HEK293 (cell line): ENCODE results near the gene SMIM38.

Experiments
- CTCF ChIA-PET: fragments of 350-600 bp; formaldehyde crosslinking; extraction: SDS; loops from one replicate; lab custom pipeline; 2021; ENCODE audit warnings: antibody characterized with exemption; lab: Yijun Ruan, JAX
- POLR2A ChIA-PET: fragments of 300-600 bp; formaldehyde crosslinking; extraction: SDS; loops from one replicate; lab custom pipeline; 2020; ENCODE audit warnings: antibody characterized with exemption, inconsistent platforms; lab: Yijun Ruan, JAX
- H3K27ac ChIP-seq: fragments of 200-500 bp; sonication (Bioruptor generic); 2 replicates; pipeline ENCODE4 v1.5.1; 2014; ENCODE audit warnings: low read depth, low read length, control low read depth, inconsistent platforms; ENCODE audit errors: extremely low read depth
- H3K36me3 ChIP-seq, 2 experiments: fragments of 200-500 bp in 1 of 2; sonication (Bioruptor generic) in 1 of 2; 1 replicate in 1 of 2; 2 replicates in 1 of 2; pipeline ENCODE4 v1.5.1; 2014 to 2017; ENCODE audit warnings: inconsistent platforms in 2 of 2, low read length in 2 of 2; ENCODE audit not compliant: control insufficient read depth in 2 of 2, insufficient read depth in 1 of 2
- H3K4me1 ChIP-seq: fragments of 200-500 bp; sonication (Bioruptor generic); 2 replicates; pipeline ENCODE4 v1.5.1; 2014; ENCODE audit warnings: mild to moderate bottlenecking, low read length, inconsistent platforms; ENCODE audit not compliant: control insufficient read depth, insufficient read depth
- H3K4me3 ChIP-seq: 2 replicates; pipeline ENCODE4 v1.5.1; 2011; ENCODE audit warnings: low read depth, mild to moderate bottlenecking, control low read depth, low read length, moderate library complexity
- H3K9me3 ChIP-seq: fragments of 200-500 bp; sonication (Bioruptor generic); 2 replicates; pipeline ENCODE4 v1.5.1; 2014; ENCODE audit warnings: low read depth, low read length, inconsistent platforms; ENCODE audit not compliant: control insufficient read depth, insufficient read depth
- FEZF1 ChIP-seq: fragments of 450-650 bp; formaldehyde crosslinking; IDR thresholded peaks from 2 replicates; pipeline ENCODE4 v1.5.1; 2016; ENCODE audit warnings: missing biosample characterization, missing genetic modification characterization
- GLIS2 ChIP-seq: fragments of 450-650 bp; formaldehyde crosslinking; IDR thresholded peaks from 2 replicates; pipeline ENCODE4 v1.5.1; 2016; ENCODE audit warnings: missing biosample characterization, missing genetic modification characterization
- HOXC10 ChIP-seq: sonication (generic); formaldehyde crosslinking; IDR thresholded peaks from 2 replicates; pipeline ENCODE4 v1.8.1; 2023; ENCODE audit warnings: mild to moderate bottlenecking, missing genetic modification reagents
- MYNN ChIP-seq: fragments of 450-650 bp; formaldehyde crosslinking; IDR thresholded peaks from 2 replicates; pipeline ENCODE4 v1.5.1; 2016; ENCODE audit warnings: missing biosample characterization, missing genetic modification characterization, borderline replicate concordance
- ZFHX2 ChIP-seq: fragments of 450-650 bp; formaldehyde crosslinking; conservative IDR thresholded peaks from 2 replicates; pipeline ENCODE4 v1.5.1; 2016; ENCODE audit warnings: missing biosample characterization, missing genetic modification characterization
- ZNF10 ChIP-seq: fragments of 450-650 bp; formaldehyde crosslinking; IDR thresholded peaks from 2 replicates; pipeline ENCODE4 v1.5.1; 2017; ENCODE audit warnings: missing biosample characterization, missing genetic modification characterization
- ZNF121 ChIP-seq: fragments of 450-650 bp; formaldehyde crosslinking; IDR thresholded peaks from 2 replicates; pipeline ENCODE4 v1.5.1; 2016; ENCODE audit warnings: missing biosample characterization, missing genetic modification characterization
- ZNF140 ChIP-seq: fragments of 450-650 bp; formaldehyde crosslinking; IDR thresholded peaks from 2 replicates; pipeline ENCODE4 v1.5.1; 2016; ENCODE audit warnings: missing biosample characterization, missing genetic modification characterization
- ZNF146 ChIP-seq: fragments of 450-650 bp; formaldehyde crosslinking; IDR thresholded peaks from 2 replicates; pipeline ENCODE4 v1.5.1; 2016; ENCODE audit warnings: missing biosample characterization, missing genetic modification characterization
- ZNF2 ChIP-seq: fragments of 450-650 bp; formaldehyde crosslinking; IDR thresholded peaks from 2 replicates; pipeline ENCODE4 v1.5.1; 2016; ENCODE audit warnings: missing biosample characterization, missing genetic modification characterization
- ZNF211 ChIP-seq: fragments of 450-650 bp; formaldehyde crosslinking; IDR thresholded peaks from 2 replicates; pipeline ENCODE4 v1.5.1; 2016; ENCODE audit warnings: low read depth, missing biosample characterization, missing genetic modification characterization
- ZNF311 ChIP-seq: fragments of 450-650 bp; formaldehyde crosslinking; IDR thresholded peaks from 2 replicates; pipeline ENCODE4 v1.5.1; 2017; ENCODE audit warnings: missing biosample characterization, missing genetic modification characterization, borderline replicate concordance
- ZNF354C ChIP-seq: fragments of 450-650 bp; formaldehyde crosslinking; IDR thresholded peaks from 2 replicates; pipeline ENCODE4 v1.5.1; 2016; ENCODE audit warnings: missing biosample characterization, missing genetic modification characterization, low read depth, borderline replicate concordance
- ZNF561 ChIP-seq: fragments of 450-650 bp; IDR thresholded peaks from 2 replicates; pipeline ENCODE4 v1.5.1; 2018; ENCODE audit warnings: missing biosample characterization, missing genetic modification characterization, borderline replicate concordance
- ZNF677 ChIP-seq: fragments of 450-650 bp; IDR thresholded peaks from 2 replicates; pipeline ENCODE4 v1.5.0; 2018; ENCODE audit warnings: missing biosample characterization, mild to moderate bottlenecking, missing genetic modification characterization, moderate library complexity
- ZNF837 ChIP-seq: fragments of 450-650 bp; formaldehyde crosslinking; IDR thresholded peaks from 2 replicates; pipeline ENCODE4 v1.5.1; 2016; ENCODE audit warnings: missing biosample characterization, missing genetic modification characterization
- TF ChIP-seq, protein P1 (sequence below): fragments of 450-650 bp; formaldehyde crosslinking; IDR thresholded peaks from 2 replicates; pipeline ENCODE4; 2016; ENCODE audit warnings: missing biosample characterization, missing genetic modification characterization
- TF ChIP-seq, protein P2 (sequence below): fragments of 450-650 bp; formaldehyde crosslinking; IDR thresholded peaks from 2 replicates; pipeline ENCODE4 v1.5.1; 2016; ENCODE audit warnings: missing biosample characterization, missing genetic modification characterization
- TF ChIP-seq, protein P3 (sequence below): fragments of 450-650 bp; formaldehyde crosslinking; IDR thresholded peaks from 2 replicates; pipeline ENCODE4 v1.5.1; 2016; ENCODE audit warnings: missing biosample characterization, missing genetic modification characterization
- TF ChIP-seq, protein P4 (sequence below): fragments of 450-650 bp; formaldehyde crosslinking; IDR thresholded peaks from 2 replicates; pipeline ENCODE4 v1.5.1; 2016; ENCODE audit warnings: missing biosample characterization, missing genetic modification characterization
- TF ChIP-seq, protein P5 (sequence below): fragments of 450-650 bp; formaldehyde crosslinking; IDR thresholded peaks from 2 replicates; pipeline ENCODE4 v1.5.1; 2016; ENCODE audit warnings: missing biosample characterization, missing genetic modification characterization
- TF ChIP-seq, protein P6 (sequence below): fragments of 450-650 bp; formaldehyde crosslinking; IDR thresholded peaks from 2 replicates; pipeline ENCODE4 v1.5.1; 2016; ENCODE audit warnings: missing biosample characterization, missing genetic modification characterization
- TF ChIP-seq, protein P7 (sequence below): fragments of 450-650 bp; IDR thresholded peaks from 2 replicates; pipeline ENCODE4 v1.5.1; 2018; ENCODE audit warnings: missing biosample characterization, mild to moderate bottlenecking, missing genetic modification characterization

Gene SMIM38

DNA sequence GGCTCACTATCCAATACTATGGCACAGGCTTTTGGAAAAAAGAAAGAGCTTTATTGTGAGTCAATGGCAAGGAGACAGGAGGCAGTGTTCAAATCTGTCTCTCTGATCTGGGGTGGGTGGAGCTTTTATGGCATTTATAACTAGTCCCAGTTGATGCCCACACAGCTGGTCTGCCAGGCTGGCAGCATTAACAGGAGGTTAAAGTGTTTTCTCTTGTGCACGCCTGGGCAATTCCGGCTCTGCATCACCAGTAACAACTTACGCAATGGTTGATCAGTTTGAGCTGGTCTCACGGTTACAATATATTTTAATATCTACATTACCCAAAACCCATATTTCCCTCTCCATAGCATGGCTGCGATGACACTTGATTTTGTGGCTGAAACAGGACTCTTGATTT, 15.1 kb upstream of the SMIM38 start:
- TF ChIP-seq ZNF211 (tag by site-specific recombination) = no peak
- TF ChIP-seq ZNF10 (tag by site-specific recombination) = no peak
- TF ChIP-seq, protein P1, sequence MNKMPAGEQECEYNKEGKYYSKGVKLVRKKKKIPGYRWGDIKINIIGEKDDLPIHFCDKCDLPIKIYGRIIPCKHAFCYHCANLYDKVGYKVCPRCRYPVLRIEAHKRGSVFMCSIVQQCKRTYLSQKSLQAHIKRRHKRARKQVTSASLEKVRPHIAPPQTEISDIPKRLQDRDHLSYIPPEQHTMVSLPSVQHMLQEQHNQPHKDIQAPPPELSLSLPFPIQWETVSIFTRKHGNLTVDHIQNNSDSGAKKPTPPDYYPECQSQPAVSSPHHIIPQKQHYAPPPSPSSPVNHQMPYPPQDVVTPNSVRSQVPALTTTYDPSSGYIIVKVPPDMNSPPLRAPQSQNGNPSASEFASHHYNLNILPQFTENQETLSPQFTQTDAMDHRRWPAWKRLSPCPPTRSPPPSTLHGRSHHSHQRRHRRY = no peak
- TF ChIP-seq ZNF121 = no peak
- TF ChIP-seq ZFHX2 (tag by site-specific recombination) = no peak
- TF ChIP-seq, protein P2, sequence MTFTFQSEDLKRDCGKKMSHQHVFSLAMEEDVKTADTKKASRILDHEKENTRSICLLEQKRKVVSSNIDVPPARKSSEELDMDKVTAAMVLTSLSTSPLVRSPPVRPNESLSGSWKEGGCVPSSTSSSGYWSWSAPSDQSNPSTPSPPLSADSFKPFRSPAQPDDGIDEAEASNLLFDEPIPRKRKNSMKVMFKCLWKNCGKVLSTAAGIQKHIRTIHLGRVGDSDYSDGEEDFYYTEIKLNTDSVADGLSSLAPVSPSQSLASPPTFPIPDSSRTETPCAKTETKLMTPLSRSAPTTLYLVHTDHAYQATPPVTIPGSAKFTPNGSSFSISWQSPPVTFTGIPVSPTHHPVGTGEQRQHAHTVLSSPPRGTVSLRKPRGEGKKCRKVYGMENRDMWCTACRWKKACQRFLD (tag by site-specific recombination) = no peak
- TF ChIP-seq ZNF146 = no peak
- TF ChIP-seq, protein P3, sequence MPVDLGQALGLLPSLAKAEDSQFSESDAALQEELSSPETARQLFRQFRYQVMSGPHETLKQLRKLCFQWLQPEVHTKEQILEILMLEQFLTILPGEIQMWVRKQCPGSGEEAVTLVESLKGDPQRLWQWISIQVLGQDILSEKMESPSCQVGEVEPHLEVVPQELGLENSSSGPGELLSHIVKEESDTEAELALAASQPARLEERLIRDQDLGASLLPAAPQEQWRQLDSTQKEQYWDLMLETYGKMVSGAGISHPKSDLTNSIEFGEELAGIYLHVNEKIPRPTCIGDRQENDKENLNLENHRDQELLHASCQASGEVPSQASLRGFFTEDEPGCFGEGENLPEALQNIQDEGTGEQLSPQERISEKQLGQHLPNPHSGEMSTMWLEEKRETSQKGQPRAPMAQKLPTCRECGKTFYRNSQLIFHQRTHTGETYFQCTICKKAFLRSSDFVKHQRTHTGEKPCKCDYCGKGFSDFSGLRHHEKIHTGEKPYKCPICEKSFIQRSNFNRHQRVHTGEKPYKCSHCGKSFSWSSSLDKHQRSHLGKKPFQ (tag by site-specific recombination) = no peak
- TF ChIP-seq ZNF837 = no peak
- no peak overlapping the region for H3K27ac ChIP-seq
- no peak overlapping the region for H3K4me3 ChIP-seq
- POLR2A ChIA-PET = no interaction called here
- no peaks in the 10 kb centered on the region for H3K9me3 ChIP-seq
- CTCF ChIA-PET = interaction anchor here (0.5 to 1.4 kb wide), 5 partner anchors 9 to 268 kb away, joined by 3 to 8 read pairs (median 4); no protein-coding TSS in a partner anchor
- no peaks in the 10 kb centered on the region for H3K4me1 ChIP-seq
- no peaks in the 10 kb centered on the region for H3K36me3 ChIP-seq

DNA sequence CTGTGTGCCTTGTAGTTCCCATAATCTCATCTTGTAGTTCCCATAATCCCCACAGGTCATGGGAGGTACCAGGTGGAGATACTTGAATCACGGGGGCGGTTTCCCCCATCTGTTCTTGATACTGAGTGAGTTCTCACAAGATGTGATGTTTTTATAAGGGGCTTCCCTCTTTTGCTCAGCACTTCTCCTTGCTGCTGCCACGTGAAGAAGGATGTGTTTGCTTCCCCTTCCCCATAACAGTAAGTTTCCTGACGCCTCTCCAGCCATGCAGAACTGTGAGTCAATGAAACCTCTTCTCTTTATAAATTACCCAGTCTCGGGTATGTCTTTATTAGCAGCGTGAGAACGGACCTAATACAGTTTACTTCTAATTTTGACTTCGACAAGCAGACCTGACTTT, 14.0 kb upstream of the SMIM38 start:
- H3K27ac ChIP-seq = no peak overlapping the region
- no peaks in the 10 kb centered on the region for H3K36me3 ChIP-seq
- no peaks in the 10 kb centered on the region for H3K4me1 ChIP-seq
- ChIA-PET CTCF (interaction anchor here (1.6 kb wide), 1 partner anchor 10 kb away, joined by 10 read pairs; no protein-coding TSS in a partner anchor), POLR2A (no interaction called here)
- H3K9me3 ChIP-seq = no peaks in the 10 kb centered on the region
- no peak overlapping the region for H3K4me3 ChIP-seq
- TF ChIP-seq, protein P3 (tag by site-specific recombination) = no peak
- no peak for TF ChIP-seq GLIS2 (tag by site-specific recombination)
- TF ChIP-seq, protein P4, sequence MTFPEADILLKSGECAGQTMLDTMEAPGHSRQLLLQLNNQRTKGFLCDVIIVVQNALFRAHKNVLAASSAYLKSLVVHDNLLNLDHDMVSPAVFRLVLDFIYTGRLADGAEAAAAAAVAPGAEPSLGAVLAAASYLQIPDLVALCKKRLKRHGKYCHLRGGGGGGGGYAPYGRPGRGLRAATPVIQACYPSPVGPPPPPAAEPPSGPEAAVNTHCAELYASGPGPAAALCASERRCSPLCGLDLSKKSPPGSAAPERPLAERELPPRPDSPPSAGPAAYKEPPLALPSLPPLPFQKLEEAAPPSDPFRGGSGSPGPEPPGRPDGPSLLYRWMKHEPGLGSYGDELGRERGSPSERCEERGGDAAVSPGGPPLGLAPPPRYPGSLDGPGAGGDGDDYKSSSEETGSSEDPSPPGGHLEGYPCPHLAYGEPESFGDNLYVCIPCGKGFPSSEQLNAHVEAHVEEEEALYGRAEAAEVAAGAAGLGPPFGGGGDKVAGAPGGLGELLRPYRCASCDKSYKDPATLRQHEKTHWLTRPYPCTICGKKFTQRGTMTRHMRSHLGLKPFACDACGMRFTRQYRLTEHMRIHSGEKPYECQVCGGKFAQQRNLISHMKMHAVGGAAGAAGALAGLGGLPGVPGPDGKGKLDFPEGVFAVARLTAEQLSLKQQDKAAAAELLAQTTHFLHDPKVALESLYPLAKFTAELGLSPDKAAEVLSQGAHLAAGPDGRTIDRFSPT = no peak
- no peak for TF ChIP-seq MYNN (tag by site-specific recombination)
- TF ChIP-seq ZNF140 (tag by site-specific recombination) = no peak
- TF ChIP-seq, protein P5, sequence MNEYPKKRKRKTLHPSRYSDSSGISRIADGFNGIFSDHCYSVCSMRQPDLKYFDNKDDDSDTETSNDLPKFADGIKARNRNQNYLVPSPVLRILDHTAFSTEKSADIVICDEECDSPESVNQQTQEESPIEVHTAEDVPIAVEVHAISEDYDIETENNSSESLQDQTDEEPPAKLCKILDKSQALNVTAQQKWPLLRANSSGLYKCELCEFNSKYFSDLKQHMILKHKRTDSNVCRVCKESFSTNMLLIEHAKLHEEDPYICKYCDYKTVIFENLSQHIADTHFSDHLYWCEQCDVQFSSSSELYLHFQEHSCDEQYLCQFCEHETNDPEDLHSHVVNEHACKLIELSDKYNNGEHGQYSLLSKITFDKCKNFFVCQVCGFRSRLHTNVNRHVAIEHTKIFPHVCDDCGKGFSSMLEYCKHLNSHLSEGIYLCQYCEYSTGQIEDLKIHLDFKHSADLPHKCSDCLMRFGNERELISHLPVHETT (tag by site-specific recombination) = no peak
- TF ChIP-seq ZNF677 (tag by site-specific recombination) = no peak
- TF ChIP-seq, protein P6, sequence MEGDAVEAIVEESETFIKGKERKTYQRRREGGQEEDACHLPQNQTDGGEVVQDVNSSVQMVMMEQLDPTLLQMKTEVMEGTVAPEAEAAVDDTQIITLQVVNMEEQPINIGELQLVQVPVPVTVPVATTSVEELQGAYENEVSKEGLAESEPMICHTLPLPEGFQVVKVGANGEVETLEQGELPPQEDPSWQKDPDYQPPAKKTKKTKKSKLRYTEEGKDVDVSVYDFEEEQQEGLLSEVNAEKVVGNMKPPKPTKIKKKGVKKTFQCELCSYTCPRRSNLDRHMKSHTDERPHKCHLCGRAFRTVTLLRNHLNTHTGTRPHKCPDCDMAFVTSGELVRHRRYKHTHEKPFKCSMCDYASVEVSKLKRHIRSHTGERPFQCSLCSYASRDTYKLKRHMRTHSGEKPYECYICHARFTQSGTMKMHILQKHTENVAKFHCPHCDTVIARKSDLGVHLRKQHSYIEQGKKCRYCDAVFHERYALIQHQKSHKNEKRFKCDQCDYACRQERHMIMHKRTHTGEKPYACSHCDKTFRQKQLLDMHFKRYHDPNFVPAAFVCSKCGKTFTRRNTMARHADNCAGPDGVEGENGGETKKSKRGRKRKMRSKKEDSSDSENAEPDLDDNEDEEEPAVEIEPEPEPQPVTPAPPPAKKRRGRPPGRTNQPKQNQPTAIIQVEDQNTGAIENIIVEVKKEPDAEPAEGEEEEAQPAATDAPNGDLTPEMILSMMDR (tag by site-specific recombination) = no peak
- no peak for TF ChIP-seq HOXC10 (CRISPR knock-in tag)
- no peak for TF ChIP-seq FEZF1 (tag by site-specific recombination)
- no peak for TF ChIP-seq ZNF311 (tag by site-specific recombination)
- TF ChIP-seq ZNF354C = no peak
- no peak for TF ChIP-seq ZNF2
- TF ChIP-seq, protein P7, sequence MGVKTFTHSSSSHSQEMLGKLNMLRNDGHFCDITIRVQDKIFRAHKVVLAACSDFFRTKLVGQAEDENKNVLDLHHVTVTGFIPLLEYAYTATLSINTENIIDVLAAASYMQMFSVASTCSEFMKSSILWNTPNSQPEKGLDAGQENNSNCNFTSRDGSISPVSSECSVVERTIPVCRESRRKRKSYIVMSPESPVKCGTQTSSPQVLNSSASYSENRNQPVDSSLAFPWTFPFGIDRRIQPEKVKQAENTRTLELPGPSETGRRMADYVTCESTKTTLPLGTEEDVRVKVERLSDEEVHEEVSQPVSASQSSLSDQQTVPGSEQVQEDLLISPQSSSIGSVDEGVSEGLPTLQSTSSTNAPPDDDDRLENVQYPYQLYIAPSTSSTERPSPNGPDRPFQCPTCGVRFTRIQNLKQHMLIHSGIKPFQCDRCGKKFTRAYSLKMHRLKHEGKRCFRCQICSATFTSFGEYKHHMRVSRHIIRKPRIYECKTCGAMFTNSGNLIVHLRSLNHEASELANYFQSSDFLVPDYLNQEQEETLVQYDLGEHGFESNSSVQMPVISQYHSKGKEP = no peak
- TF ChIP-seq ZNF561 = no peak
